Hindlimb muscle (tissue), 1 donor: Measurements from ENCODE around the gene PCDH19. TPM values are rescaled to one million over a fixed set of nuclear protein-coding genes. Genes with fewer than 3 reads are reported as not detected.
A peak's percentile ranks its signal among the peaks of the same experiment; 100 is the strongest.
"Not testable (repeated sequence)": the region's sequence is repeated elsewhere in the genome, so short reads cannot be mapped to it uniquely, and the experiment has no call there.

Source experiments
- DNase-seq: peaks from one replicate; pipeline ENCODE4 v3.0.0-alpha.2; 2013
- polyA plus RNA-seq: library from polyadenylated mRNA; unstranded; fragments of 120-200 nt; gene quantifications from one replicate; pipeline ENCODE4 v1.2.1, GENCODE V29; 2013; ENCODE audit not compliant: insufficient read length

PCDH19 gene, protein sequence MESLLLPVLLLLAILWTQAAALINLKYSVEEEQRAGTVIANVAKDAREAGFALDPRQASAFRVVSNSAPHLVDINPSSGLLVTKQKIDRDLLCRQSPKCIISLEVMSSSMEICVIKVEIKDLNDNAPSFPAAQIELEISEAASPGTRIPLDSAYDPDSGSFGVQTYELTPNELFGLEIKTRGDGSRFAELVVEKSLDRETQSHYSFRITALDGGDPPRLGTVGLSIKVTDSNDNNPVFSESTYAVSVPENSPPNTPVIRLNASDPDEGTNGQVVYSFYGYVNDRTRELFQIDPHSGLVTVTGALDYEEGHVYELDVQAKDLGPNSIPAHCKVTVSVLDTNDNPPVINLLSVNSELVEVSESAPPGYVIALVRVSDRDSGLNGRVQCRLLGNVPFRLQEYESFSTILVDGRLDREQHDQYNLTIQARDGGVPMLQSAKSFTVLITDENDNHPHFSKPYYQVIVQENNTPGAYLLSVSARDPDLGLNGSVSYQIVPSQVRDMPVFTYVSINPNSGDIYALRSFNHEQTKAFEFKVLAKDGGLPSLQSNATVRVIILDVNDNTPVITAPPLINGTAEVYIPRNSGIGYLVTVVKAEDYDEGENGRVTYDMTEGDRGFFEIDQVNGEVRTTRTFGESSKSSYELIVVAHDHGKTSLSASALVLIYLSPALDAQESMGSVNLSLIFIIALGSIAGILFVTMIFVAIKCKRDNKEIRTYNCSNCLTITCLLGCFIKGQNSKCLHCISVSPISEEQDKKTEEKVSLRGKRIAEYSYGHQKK (N-terminal part only)
- 7.4 TPM for polyA plus RNA-seq

DNA sequence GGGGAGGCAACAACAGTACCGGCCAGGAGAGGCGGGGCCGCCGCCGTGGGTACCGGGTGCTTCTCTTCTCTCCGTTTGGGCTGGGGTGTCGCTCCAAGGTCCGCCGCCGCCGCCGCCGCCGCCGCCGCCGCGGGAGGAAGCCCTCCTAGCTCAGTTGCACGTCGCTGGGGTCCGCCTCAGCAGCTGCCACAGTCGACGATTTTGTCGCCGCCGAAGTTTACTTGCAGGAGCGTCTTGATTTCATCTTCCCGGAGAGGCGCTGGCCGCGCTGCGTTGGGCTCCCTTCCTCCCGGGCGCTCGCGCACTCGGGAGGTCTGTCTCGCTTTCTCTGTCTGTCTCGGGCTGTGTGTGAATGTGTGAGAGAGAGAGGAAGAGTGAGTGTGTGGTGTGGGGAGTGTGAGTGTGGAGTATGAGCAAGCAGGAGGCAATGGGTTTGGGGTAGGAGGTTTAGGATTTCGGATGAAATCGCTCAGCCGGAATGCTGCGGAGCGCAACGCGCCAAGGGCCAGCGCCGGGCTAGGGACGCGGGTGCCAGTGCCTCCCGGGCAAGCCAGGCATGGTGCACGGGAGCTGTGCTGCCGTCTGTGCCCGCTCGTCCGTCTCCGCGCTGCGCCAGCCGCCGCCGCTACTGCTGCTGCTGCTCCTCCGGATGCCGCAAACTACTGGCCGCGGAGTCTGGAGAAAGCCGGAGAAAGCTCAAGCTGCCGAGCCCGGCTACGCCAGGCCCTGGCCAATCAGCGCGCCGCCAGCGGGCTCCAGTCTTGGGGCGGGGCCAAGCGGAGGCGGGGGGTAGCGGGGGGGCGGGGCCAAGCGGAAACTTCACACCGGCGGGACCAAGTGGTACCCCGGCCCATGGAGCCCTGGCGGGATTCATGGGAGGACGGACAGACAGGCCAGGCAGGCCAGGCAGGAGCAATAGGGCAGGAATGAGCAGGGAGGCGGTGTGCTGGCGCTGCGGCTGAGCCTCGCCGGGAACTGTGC is at the start of gene PCDH19:
Gene PCDH19, minus strand, starts transcription at position 664 of the 981 bp plus-strand sequence. CDS start 1,676 bp downstream, outside the sequence.
- peak; percentile 67 for DNase-seq

DNA sequence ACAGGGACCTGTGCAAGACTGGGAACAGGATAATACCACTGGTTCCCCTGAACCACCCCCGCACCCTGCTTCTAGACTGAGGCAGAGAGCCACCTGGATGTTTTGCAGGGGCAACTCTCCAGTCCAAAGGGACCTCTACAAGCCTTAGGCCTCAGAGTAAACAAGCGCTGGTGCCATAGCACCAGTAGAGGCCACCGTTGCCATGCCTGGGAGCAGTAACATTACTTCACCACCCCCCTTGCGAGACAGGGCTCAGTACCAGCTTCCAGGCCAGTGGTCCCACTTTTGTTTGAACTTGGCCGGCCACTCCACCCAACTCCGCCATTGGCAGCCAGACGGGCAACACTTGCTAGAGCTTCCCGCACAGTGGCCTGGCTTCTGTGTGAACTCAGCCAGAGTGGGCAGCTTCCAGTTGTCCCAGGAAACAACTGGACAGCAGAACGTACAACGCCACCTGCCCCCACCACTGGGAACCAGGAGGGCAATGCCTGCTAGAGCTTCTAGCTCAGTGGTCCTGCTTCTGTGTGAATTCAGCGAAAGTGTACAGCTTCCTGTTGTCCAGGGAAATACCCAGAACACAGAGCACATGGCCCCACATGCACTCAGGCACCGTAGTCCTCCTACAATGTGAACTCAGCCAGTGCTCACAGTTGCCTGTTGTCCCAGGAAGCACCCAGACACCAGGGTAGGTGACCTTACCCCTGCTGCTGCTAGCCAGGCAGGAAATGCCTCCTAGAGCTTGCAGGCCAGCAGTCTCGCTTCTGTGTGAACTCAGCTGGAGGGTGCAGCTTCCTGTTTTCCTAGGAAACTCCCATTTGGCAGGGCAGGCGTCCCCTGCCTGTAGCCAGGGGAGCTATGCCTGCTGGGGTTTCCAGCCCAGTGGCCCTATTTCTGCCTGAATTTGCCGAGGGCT is 39.9 kb upstream of the PCDH19 start:
- no peak for DNase-seq

DNA sequence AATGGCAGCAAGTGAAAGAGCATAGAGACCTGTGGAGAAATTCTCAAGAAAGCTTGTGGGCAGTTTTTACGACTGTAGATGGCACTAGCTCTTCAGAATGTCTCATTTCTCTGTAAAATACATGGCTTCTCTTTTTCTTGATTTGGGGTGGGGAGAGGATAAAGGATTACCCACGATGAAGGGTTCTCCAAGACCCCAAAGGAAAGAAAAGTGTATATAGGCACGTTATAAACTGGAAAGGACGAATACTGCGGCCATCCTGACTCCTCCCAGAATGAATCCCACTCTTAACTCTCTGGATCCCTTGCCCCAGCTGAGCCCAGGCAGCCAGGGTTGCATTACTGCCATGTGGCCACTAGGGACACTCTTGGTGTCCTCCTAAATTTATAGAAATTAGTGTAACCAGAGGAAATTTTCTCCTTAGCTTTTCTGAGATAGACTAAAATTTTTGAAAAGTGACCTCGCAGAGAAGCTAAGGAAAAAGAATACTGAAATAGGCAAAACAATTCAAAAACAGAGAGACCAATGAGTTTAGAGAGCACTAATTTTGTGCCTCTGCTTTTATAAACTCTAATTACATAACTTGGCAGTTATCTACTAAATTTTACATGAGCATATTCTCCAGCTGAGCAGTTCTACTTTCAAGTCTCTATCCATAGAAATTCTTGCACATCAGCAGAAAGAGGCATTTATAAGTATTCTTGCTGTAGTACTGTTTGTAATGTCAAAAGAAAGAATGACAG is 37.8 kb upstream of the PCDH19 start:
- peak; percentile 66 for DNase-seq

DNA sequence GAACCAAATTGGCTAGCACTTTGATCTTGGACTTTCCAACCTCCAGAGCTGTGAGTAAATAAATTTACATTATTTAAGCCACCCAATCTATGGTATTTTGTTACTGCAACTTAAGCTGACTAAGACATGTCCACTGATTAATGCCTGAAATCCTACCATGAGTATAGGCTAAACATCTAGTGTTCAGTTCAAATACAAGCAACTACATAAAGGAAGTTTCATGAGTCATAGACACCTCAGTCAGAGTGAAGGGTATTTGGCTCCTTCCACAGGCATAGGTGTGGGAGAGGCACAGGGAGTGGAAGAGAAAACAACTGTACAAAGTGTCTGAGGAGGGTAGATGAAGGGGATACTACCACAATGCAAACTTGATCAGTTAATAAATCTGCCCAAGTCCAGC is 35.5 kb upstream of the PCDH19 start:
- DNase-seq: no peak

DNA sequence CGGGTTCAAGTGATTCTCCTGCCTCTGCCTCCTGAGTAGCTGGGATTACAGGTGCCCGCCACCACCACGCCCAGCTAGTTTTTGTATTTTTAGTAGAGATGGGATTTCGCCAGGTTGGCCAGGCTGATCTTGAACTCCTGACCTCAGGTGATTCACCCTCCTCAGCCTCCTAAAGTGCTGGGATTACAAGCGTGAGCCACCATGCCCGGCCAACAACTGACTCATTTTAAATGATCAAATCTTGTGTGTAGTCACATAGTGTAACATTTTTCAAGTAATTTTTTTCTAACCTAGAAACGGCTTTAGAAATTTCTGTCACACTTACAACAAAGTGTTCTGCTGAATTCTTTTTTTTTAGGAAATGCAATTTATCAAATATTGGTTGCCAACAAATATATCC is 31.2 kb upstream of the PCDH19 start:
- DNase-seq: not testable (repeated sequence)

DNA sequence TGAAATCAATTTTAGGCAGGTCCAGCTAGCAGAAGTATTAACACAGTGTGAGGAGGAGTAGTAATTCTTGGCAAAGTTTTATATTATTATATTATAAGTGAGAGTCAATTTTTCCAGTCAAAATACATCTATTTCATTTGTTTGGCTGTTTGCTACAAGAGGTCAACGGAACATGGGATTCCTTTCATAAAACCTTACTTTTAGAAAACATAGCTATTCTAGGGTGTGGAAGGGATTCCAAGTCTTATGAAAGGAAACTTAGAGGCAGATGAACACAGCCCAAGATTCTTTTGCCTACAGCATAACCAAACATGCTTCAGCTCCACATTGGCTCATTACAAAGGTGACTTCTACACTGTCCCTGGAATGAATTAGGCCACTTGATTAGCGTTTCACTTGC is 29.9 kb upstream of the PCDH19 start:
- no peak for DNase-seq

DNA sequence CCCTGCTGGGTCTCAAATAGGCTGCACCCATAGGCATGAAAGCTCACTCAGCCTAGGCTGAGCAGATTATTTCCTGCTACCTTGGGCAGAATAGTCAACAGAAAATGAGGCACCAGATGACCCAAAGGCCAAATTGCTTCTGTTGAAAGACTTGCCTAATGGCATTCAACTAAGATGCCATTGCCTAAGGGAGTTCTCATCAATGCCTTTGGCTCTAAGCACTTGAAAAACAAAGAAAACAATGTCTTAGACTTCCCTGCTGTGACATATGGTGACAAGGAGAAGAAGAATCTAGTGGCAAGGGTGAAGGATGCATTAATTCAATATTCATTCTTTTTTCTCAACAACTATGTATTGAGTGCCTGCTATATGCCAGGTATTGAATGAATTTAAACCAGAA is 25.7 kb upstream of the PCDH19 start:
- no peak for DNase-seq

DNA sequence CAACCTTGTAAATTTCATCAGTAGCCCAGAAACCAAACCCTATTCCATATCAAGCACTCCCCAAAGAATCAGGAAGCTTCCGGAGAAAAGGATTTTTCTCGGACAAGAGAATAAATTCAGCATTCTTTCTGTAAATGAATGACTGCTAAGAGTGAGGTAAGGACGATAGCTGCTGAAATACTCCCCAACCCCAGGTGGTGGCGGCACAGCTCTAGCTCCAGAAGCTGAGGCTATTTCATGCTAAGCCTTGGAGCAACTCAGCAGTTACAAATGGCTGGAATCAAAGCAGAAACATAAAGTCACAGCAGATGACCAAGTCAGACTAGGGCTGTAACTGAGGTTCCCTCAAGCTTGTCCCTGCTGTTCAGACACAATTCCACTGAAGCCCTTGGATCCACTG is 13.9 kb upstream of the PCDH19 start:
- DNase-seq: no peak

DNA sequence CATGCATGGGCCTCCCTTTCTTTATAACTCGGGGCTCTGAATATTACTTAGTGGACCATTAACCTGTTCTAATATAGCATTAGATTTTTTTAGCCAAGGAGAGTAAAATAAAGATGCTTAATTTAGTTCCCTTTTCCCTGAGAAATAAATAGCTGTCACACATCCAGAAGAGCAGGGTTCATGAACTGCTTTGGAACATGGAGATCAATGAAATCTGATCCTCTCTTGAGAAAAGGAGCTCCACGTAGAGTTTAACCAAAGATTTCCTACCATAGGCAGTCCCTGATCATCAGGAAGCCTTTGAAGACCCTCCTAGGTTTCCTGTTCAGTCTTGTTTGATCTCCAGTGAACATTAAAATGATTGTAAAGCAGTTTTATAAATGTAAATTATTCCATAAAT is 8.5 kb upstream of the PCDH19 start:
- no peak for DNase-seq

DNA sequence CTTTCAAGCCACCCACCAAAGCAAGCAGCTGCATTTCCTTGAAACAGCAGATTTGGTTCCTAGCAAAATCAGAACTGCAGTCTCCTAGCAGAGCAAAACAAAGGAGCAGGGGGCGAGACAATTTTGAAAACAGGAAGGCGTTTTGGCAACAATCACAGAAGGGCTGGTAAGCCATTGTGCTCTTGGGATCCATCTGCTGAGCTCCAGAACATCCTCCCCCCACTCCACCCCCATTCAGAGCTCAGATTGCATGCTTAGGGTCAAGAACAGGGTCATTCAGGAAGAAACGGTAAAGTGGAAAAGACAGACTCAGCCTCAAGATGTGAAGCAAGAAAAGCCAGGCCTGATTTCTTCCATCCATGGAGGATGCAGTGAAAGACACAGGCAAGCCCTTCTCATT is 7.6 kb upstream of the PCDH19 start:
- no peak for DNase-seq

DNA sequence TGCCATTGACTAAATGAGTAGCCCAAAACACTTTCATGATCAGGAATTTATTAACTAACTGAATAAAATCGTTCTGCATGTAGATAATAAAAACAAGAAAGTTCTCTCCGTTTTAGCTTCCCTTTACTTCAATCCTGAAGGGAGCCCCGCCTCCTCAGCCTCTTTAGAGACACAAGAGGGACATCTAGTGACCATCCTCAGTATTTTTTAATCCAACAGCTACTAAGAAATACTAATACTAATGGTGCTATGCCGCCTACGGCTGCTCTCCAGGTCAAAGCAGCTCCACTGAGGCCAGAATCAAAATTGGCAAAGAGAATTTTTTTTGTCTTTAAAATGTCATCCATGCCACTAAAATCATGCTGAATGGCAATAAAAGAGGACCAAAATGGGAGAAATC is 3.2 kb upstream of the PCDH19 start:
- DNase-seq: peak; percentile 62

DNA sequence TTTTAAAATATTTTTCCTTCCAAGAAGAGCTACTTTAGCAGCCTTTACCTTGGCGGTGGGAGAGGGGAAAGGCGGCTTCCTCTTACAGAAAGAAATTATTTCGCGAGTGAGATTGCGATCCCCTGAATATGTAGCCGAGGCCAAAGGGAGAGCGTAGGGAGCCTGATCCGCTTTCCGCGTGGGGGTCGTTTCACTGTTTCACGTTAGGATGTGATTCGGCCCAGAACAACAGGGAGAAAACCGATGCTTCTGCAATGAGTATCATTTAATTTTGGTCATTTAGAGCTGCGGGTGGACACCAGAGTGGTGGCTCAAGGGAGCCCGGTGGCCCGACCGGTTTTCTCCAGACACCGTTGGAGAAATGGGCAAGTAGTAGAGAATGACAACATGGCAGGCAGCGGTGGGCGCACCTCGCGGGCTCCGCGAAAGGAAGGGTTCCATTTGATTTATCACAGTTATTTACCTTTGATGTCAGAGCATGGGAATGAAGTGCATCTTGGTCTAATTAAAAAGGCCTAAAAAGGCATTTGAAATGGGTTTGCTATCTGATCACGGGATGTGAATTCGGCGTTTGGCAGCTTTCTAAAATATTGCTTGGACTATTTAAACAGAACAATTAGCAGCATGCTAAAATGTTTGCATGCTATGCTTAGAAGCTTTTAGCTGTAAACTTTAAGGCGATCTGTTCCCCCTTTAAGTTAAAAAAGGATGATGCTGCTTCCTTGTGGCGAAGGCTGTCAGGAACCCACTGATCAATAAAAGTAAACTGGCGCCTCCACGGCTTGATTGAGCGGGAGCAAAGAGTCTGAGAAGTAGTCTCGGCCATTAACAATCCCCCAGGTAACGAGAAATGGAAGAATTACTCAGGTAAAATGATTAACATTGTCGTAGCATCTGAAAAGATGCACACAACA is 2.0 kb upstream of the PCDH19 start:
- no peak for DNase-seq

DNA sequence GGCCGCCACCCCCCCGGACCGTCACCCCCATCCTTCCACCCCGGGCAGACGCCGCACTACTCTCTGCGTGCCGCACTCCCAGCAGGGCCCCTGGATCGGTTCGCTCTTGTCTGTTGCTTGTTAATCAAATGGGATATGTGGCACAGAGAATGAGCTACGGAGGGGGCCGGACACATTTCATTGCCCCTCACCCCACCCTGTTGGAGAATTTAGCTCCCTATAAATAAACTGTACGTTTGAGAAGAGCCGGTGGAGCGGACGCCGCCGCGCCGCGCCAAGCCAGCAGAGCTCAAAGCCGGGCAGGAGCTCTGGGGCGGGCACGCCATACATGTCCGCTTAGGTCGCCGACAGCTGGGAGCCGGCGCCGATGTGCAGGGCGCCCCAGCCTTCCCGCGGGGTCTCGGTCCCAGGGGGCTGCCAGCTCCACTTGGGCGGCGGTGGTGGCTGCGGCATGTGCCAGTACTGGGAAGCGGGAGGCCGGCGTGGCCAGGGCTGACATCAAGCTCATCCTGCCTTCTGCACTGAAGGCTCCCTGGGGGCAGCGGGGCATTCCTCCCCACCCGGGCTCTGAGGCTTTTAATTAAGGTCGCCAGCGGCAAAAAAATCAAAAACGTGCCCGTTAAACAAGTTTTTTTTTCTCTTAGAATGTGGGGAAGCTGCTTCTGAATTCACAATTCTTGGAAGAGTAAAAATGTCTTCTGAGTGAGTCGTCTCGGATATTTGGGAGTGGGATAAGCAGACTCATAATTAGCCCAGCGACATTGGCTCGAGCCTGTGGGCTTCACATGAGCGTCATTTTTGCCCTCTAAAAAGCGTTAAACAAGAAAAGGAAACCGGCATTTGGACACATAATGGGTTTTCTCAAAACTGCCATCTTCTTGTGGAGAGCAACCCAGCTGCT is 1.1 kb upstream of the PCDH19 start:
- no peak for DNase-seq

DNA sequence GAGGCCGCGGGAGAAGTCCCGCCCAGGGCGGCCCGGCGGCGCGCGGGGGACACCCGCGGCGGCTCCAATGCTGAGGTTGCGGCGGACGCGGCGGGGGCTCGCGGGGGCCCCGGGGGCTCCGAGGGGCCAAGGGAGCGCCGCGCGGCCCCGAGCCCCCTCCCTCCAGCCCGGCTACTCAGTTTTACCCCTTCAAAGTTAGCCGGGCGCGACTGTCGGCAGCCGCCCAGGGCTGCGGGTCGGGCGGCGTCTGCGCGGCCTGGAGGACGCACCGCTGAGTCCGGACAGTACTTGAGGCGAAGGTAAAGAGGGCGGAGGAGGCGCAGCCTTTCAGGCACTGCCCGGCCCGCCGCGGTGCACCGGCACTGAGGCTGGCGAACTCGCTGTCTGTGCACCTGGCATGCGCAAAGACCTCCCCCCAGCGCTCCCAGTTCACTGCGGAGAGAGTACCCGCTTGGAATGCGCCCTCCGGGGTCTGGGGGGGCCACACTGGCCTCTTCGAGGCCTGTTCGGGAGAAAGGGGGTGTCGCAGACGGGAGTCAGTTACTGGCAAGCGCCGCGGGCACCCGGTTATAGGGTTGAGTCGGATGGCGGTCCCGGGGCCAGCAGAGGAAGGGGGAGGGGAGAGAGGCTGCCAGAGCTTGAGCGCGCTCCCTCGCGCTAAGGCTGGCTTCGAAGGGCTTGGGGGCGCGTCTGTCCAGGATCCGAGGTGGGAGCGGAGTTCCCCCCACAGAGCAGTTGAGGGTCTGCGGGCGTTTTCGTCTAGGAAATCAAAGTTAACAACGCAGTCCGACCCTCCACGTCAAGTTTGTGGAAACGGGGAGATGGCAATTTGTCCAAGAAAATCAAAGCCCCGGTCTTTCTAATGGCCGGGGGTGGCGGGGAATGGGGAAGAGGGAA is 1.1 kb downstream of the PCDH19 start:
- no peak for DNase-seq

DNA sequence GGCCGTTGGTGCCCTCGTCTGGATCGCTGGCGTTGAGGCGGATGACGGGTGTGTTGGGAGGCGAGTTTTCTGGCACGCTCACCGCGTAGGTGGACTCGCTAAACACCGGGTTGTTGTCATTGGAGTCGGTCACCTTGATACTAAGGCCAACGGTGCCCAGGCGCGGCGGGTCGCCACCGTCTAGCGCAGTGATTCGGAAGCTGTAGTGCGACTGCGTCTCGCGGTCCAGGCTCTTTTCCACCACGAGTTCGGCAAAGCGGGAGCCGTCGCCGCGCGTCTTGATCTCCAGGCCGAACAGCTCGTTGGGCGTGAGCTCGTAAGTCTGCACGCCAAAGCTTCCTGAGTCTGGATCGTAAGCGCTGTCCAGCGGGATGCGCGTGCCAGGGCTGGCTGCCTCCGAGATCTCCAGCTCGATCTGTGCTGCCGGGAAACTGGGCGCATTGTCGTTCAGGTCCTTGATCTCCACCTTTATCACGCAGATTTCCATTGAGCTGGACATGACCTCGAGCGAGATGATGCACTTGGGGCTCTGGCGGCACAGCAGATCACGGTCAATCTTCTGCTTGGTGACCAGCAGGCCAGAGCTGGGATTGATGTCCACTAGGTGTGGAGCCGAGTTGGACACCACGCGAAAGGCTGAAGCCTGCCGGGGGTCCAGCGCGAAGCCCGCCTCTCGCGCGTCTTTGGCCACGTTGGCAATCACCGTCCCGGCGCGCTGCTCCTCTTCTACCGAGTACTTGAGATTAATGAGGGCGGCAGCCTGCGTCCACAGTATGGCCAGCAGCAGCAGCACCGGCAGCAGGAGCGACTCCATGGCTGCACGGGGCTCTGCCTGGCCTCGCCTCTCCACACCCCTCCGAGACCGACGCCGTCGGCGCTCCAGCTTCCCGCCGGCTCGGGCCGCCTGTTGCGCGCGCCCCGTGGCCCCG is 2.0 kb downstream of the PCDH19 start:
- DNase-seq: peak; percentile 48

DNA sequence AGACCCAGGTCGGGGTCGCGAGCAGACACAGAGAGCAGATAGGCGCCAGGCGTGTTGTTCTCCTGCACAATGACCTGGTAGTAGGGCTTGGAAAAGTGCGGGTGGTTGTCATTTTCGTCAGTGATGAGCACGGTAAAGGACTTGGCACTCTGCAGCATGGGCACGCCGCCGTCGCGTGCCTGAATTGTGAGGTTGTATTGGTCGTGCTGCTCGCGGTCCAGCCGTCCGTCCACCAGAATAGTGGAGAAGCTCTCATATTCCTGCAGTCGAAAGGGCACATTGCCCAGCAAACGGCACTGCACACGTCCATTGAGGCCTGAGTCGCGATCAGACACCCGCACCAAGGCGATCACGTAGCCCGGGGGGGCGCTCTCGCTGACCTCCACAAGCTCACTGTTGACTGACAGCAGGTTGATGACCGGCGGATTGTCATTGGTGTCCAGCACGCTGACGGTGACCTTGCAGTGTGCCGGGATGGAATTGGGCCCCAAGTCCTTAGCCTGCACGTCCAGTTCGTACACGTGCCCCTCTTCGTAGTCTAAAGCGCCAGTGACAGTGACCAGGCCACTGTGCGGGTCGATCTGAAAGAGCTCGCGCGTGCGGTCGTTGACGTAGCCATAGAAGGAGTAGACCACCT is 2.8 kb downstream of the PCDH19 start:
- no peak for DNase-seq
